Stimulated activated CD4-positive, alpha-beta T cell treated with anti-CD3 and anti-CD28 coated beads, Interleukin-4, amount 100 ng/mL, for 4 hours (primary cell): ENCODE results near the gene ASB3.
"Not testable (repeated sequence)": the region's sequence is repeated elsewhere in the genome, so short reads cannot be mapped to it uniquely, and the experiment has no call there.

Source experiments
- DNase-seq, 2 experiments: peaks; one replicate each; pipeline ENCODE4 v3.0.0-alpha.2; 2020

The ASB3 gene

GRCh38 chr2:53727921-53728320 lies 58.8 kb downstream of the ASB3 start:
- DNase-seq, result no peak

DNA sequence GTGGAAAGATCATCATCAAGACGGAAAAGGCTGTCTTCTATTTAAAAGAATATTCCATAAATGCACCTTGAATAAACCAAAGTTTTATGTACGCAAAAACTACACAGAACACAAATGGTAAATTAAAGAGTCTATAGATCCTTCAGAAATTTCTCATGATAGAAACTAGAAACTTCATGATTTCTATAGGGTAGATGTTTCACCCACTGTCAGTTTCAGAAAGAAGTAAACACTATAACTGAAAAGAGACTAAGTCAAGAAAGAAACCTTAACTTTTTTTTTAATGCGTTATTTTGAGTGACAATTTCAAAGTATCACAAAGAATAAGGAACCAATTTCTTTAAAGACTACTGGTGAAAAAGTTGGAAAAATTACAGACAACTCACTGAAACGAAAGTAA lies 61.1 kb downstream of the ASB3 start:
- DNase-seq, result no peak

GRCh38 chr2:53724536-53724935 lies 62.2 kb downstream of the ASB3 start:
- no peak for DNase-seq

GRCh38 chr2:53720944-53721343 lies 65.8 kb downstream of the ASB3 start:
- not testable (repeated sequence) for DNase-seq

DNA sequence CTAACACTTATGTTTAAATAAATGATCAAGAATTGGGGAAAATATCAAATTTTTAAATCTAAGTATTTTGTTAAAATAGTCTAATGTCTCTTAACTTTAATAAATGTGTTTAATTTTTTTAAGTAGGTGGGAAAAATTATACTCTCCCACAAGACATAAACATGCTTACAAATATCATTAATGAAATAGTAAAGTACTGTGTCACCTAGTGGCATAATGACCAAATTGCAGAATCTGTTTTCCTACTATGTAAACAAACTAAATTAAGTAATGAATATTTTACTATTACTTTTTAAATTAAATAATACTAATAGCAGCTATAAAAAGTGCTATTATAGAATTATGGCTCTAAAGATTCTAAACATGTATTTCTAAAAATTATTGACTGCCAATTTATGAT lies 71.2 kb downstream of the ASB3 start:
- DNase-seq, result no peak

- no peak for DNase-seq
Observed at GRCh38 chr2:53711271-53711780, 75.4 kb downstream of the ASB3 start.

- no peak for DNase-seq
Observed at GRCh38 chr2:53708988-53709387, 77.8 kb downstream of the ASB3 start.

DNA sequence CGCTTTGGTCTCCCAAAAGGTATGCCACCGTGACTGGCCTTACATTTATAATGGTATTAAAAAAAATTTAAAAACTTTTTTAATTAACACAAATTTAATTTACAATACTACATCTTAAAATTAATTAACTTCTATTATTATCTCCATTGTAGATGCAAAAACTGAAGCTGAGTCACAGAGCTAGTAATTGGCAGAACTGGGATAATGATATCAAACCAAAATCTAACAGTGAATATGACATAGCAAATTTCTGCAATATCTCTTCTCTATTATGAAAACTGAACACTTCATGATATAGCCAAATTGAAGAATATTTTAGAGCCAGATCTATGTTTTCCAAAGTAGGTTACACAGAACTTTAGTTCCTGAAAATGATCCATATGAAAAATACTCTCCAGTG lies 85.5 kb downstream of the ASB3 start:
- no peak for DNase-seq

- DNase-seq, result no peak
Observed at GRCh38 chr2:53697686-53698085, 89.1 kb downstream of the ASB3 start.

DNA sequence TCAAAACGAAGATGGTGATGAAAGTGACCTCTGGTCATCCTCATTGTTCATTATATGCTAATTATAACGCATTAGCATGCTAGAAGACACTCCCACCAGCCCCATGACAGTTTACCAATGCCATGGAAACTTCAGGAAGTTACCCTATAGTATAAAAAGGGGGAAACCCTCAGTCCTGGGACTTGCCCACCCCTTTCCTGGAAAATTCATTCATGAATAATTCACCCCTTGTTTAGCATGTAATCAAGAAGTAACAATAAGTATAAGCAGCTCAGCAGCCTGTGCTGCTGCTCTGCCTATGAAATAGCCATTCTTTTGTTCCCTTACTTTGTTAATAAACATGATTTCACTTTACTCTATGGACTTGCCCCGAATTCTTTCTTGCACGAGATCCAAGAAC lies 89.7 kb downstream of the ASB3 start:
- DNase-seq, result no peak

DNA sequence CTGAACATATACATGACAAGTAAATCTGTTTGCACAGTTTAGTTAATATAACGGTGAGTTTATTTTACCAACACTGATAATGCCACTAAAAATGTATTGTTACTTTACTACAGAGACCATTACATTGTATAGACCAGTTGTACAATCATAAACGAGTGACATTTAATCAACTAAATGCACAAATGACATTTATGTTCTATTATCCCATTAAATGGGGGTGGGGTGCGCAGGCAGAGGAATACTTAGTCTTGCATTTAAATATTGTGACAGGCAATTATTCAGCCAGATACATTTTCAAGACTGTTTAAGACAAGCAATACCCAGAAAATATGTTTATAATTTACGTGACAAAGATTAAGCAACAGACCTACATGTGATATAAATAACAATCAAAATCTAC lies 91.2 kb downstream of the ASB3 start:
- DNase-seq, result no peak

DNA sequence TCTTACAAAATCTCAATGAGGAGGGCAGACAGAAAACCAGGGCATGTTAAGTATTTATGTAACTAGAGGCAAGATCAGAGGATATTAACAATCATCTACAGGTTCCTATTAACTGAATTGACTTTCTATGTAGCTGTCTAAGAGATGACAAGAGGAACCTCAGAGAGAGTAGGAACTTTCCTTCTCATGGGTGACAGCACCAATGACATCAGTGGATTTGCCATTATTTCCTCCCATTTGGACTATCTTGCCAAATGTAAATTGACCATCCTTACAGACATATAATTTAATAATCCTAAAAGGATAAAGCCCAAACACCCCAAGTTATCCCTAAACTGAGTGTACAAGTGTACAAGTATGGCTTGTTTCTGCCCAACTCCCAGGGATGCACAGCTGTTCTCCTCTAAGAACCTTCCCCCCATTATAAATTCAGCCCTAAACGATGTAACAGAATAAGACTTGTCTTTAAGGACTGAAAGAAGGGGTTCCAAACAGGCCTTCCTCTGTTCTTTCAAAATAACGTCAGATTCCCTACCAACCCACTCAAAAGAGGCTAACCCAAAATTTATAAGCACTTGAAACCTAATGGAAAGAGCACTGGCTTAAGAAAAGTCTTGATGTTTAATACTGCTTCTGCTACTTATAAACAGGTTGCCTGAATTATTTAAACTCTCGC lies 92.5 kb downstream of the ASB3 start:
- DNase-seq, result no peak

DNA sequence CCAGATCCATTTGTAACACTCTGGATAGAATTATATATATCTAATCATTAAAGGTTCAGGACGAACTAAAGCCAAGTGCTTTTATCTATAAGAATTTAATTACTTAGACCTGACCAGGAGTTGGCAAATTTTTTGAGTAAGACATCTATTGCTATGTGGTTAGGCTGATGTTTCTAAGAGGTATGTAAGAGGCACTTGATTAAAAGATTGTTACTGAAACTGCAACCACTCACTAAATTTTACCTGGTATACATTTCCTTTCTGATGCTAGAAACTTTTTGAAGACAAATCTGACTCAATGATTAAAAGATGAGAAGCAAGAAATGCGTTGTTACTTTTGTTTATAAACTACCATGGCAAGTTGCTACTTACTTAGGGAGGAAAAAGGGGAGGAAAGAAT lies 95.9 kb downstream of the ASB3 start:
- no peak for DNase-seq

GRCh38 chr2:53672881-53673522 lies 113.8 kb downstream of the ASB3 start:
- DNase-seq, result no peak

- DNase-seq, result no peak
Observed at GRCh38 chr2:53670331-53670730, 116.4 kb downstream of the ASB3 start.

- DNase-seq, result no peak
Observed at GRCh38 chr2:53668624-53669026, 118.1 kb downstream of the ASB3 start.

DNA sequence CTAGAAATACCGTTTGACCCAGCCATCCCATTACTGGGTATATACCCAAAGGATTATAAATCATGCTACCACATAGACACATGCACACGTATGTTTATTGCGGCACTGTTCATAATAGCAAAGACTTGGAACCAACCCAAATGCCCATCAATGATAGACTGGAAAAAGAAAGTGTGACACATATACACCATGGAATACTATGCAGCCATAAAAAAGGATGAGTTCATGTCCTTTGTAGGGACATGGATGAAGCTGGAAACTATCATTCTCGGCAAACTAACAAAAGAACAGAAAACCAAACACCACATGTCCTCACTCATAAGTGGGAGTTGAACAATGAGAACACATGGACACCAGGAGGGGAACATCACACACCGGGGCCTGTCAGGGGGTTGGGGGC lies 119.6 kb downstream of the ASB3 start:
- not testable (repeated sequence) for DNase-seq

GRCh38 chr2:53660886-53661285 lies 125.9 kb downstream of the ASB3 start:
- no peak for DNase-seq

- not testable (repeated sequence) for DNase-seq
Observed at GRCh38 chr2:53658474-53658873, 128.3 kb downstream of the ASB3 start.

- no peak for DNase-seq
Observed at GRCh38 chr2:53655256-53655655, 131.5 kb downstream of the ASB3 start.

GRCh38 chr2:53654396-53654795 lies 132.4 kb downstream of the ASB3 start:
- DNase-seq, result no peak

- no peak for DNase-seq
Observed at GRCh38 chr2:53652131-53652530, 134.6 kb downstream of the ASB3 start.

- no peak for DNase-seq
Observed at GRCh38 chr2:53646788-53647187, 140.0 kb downstream of the ASB3 start.

GRCh38 chr2:53641290-53641689 lies 145.5 kb downstream of the ASB3 start:
- DNase-seq, result no peak

DNA sequence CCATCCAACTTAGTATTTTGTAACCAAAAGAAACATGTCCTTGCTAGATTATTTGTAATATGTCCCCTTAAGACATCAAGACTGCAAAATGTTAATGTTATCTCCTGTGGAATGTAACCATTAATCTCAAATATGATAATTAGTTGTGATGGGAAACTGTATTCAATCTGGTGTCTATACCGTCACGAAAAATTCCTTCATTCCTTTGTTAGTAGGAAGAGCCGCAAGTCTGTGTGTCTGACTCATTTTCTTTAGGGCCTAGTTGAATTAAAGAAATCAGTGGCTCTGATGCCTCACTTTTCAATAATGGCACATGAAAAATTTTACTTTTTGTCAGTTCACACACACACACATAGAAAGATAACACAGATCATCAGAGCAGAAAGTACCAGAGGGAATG lies 146.3 kb downstream of the ASB3 start:
- no peak for DNase-seq
